PC-3 (cell line): ENCODE data around the gene ARHGAP32.

ENCODE experiments used
- EZH2 ChIP-seq: fragments of 300-600 bp; sonication (generic); IDR thresholded peaks from one replicate; pipeline ENCODE4 v1.6.1; 2017; ENCODE audit warnings: antibody characterized with exemption, mild to moderate bottlenecking, low read length; ENCODE audit not compliant: unreplicated experiment
- TF ChIP-seq, protein P1 (sequence below): fragments of 300-600 bp; sonication (generic); conservative IDR thresholded peaks from 2 replicates; pipeline ENCODE4 v1.5.1; 2017; ENCODE audit warnings: antibody characterized with exemption, low read depth, mild to moderate bottlenecking, low read length

DNA sequence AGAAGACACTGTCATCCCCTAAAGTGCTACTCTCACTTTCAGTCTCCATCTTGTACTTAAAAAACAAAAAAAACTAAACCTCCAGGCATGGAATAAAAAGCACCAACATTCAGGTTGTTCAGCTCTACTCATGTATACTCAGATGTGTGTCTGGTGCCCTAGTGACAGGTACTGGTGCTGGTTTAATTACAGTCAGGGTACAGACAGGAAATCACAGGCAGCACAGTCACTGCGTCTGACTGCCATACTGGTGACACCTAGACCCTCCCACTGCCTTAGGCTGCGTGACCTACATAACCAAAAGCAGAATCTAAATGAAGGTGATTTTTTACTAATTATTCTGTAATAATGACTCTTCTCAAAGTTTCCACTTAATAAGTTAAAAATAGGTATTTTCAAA, at the start of gene ARHGAP32:
- TF ChIP-seq, protein P1, sequence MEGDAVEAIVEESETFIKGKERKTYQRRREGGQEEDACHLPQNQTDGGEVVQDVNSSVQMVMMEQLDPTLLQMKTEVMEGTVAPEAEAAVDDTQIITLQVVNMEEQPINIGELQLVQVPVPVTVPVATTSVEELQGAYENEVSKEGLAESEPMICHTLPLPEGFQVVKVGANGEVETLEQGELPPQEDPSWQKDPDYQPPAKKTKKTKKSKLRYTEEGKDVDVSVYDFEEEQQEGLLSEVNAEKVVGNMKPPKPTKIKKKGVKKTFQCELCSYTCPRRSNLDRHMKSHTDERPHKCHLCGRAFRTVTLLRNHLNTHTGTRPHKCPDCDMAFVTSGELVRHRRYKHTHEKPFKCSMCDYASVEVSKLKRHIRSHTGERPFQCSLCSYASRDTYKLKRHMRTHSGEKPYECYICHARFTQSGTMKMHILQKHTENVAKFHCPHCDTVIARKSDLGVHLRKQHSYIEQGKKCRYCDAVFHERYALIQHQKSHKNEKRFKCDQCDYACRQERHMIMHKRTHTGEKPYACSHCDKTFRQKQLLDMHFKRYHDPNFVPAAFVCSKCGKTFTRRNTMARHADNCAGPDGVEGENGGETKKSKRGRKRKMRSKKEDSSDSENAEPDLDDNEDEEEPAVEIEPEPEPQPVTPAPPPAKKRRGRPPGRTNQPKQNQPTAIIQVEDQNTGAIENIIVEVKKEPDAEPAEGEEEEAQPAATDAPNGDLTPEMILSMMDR = no peak
- TF ChIP-seq EZH2 = no peak
